NCI-H2029 (cell line): ENCODE data around the gene KL.

Source experiments
- DNase-seq: peaks from one replicate; lab custom pipeline; 2025; lab: John Stamatoyannopoulos, UW

Gene KL

GRCh38 chr13:33037673-33038072, 21.4 kb downstream of the KL start:
- no peak for DNase-seq

GRCh38 chr13:33040090-33040489, 23.9 kb downstream of the KL start:
- no peak for DNase-seq

GRCh38 chr13:33045851-33046592, 29.8 kb downstream of the KL start:
- no peak for DNase-seq

- no peak for DNase-seq
Measured at GRCh38 chr13:33050161-33050560, 33.9 kb downstream of the KL start.

- DNase-seq = no peak
Measured at GRCh38 chr13:33051632-33052031, 35.4 kb downstream of the KL start.

GRCh38 chr13:33052506-33053280, 36.5 kb downstream of the KL start:
- DNase-seq = no peak

GRCh38 chr13:33053397-33054066, 37.3 kb downstream of the KL start:
- no peak for DNase-seq

GRCh38 chr13:33057019-33057780, 41.0 kb downstream of the KL start:
- no peak for DNase-seq

GRCh38 chr13:33058776-33059327, 42.6 kb downstream of the KL start:
- DNase-seq = no peak

- DNase-seq = no peak
Measured at GRCh38 chr13:33060815-33061214, 44.6 kb downstream of the KL start.

- no peak for DNase-seq
Measured at GRCh38 chr13:33066329-33066728, 50.1 kb downstream of the KL start.

GRCh38 chr13:33069365-33069764, 53.1 kb downstream of the KL start:
- DNase-seq = no peak

GRCh38 chr13:33070713-33071112, 54.5 kb downstream of the KL start:
- no peak for DNase-seq

- no peak for DNase-seq
Measured at GRCh38 chr13:33072282-33072681, 56.1 kb downstream of the KL start.

GRCh38 chr13:33072759-33073158, 56.5 kb downstream of the KL start:
- DNase-seq = no peak

GRCh38 chr13:33073338-33073737, 57.1 kb downstream of the KL start:
- DNase-seq = no peak

- no peak for DNase-seq
Measured at GRCh38 chr13:33076001-33076992, 60.1 kb downstream of the KL start.

GRCh38 chr13:33078263-33078662, 62.0 kb downstream of the KL start:
- no peak for DNase-seq

GRCh38 chr13:33079960-33080359, 63.7 kb downstream of the KL start:
- no peak for DNase-seq

- DNase-seq = no peak
Measured at GRCh38 chr13:33080972-33081590, 64.9 kb downstream of the KL start.
